ENCODE results near the gene ETV4. TPM values are rescaled to one million over a fixed set of nuclear protein-coding genes. Genes with fewer than 3 reads are reported as not detected.

Gene ETV4
- total RNA-seq, 1 experiment from 2014 or later = 195 TPM

GRCh38 chr17:43588121-43588520 is 42.0 kb upstream of the ETV4 start (continued):
- no peak for TF ChIP-seq AFF4 (CRISPR knock-in tag; IDR thresholded peaks at IDR 0.05; ENCODE audit: borderline replicate concordance)

- ChIA-PET POLR2A (no interaction called here), CTCF (no interaction called here)
- no peak for ATAC-seq
- DNase-seq (ENCODE audit: low spot score) = no peak
- Mint-ChIP-seq H3K4me1 (peaks cover 15% of the 10 kb centered on the region), H3K4me3 (no peak overlapping the region), H3K36me3 (no peaks in the 10 kb centered on the region; the same call in 1 of the 2 replicates), H3K27ac (no peak overlapping the region), H3K9me3 (peaks cover 3% of the 10 kb centered on the region; the same call in 1 of the 2 replicates), H3K27me3 (ENCODE audit: low read depth) (no peaks in the 10 kb centered on the region)
- TF ChIP-seq CREB1 (CRISPR knock-in tag; IDR thresholded peaks at IDR 0.05) (no peak), USF2 (CRISPR knock-in tag; IDR thresholded peaks at IDR 0.05) (no peak), KAT7 (CRISPR knock-in tag; IDR thresholded peaks at IDR 0.05; ENCODE audit: borderline replicate concordance) (no peak), ZNF232 (CRISPR knock-in tag; IDR thresholded peaks at IDR 0.05) (no peak), SMAD4 (CRISPR knock-in tag; IDR thresholded peaks at IDR 0.05) (no peak), ZSCAN18 (CRISPR knock-in tag; IDR thresholded peaks at IDR 0.05) (no peak), SOX15 (CRISPR knock-in tag; IDR thresholded peaks at IDR 0.05) (no peak), ZNF138 (CRISPR knock-in tag; conservative IDR thresholded peaks at IDR 0.05) (no peak), FOXP1 (CRISPR knock-in tag; IDR thresholded peaks at IDR 0.05; ENCODE audit: borderline replicate concordance) (no peak), ATF6 (CRISPR knock-in tag; IDR thresholded peaks at IDR 0.05) (no peak), RORB (CRISPR knock-in tag; IDR thresholded peaks at IDR 0.05) (no peak), GTF2I (CRISPR knock-in tag; conservative IDR thresholded peaks at IDR 0.05) (no peak), TEAD1 (CRISPR knock-in tag; IDR thresholded peaks at IDR 0.05) (no peak), ATF2 (CRISPR knock-in tag; IDR thresholded peaks at IDR 0.05; ENCODE audit: borderline replicate concordance, low read depth) (no peak)
Measured at GRCh38 chr17:43587647-43588046, 41.5 kb upstream of the ETV4 start.
